Tibial artery (tissue), 4 donors: Measurements from ENCODE around the gene MYO5B.

ENCODE experiments used
- DNase-seq, 2 donors: peaks; one replicate each; pipeline ENCODE4 v3.0.0-alpha.2; 2019
- H3K27ac ChIP-seq, 2 donors: fragments of 200-600 bp; sonication (generic) in 1 of 2; 1 replicate in 1 of 2; 2 replicates in 1 of 2; pipeline ENCODE4 v1.5.1; 2018 to 2019; ENCODE audit warnings: mild to moderate bottlenecking in 1 of 2
- H3K27me3 ChIP-seq, 2 donors: fragments of 200-600 bp; sonication (generic) in 1 of 2; one replicate each; pipeline versions ENCODE4 v1.5.1 to v1.6.0; 2016 to 2019
- H3K36me3 ChIP-seq, 3 donors: fragments of 200-600 bp; sonication (generic) in 2 of 3; one replicate each; pipeline ENCODE4 v1.5.1; 2016 to 2019; ENCODE audit warnings: mild to moderate bottlenecking in 2 of 3
- H3K4me1 ChIP-seq, 4 donors: fragments of 200-600 bp; sonication (generic) in 2 of 4; 1 replicate in 3 of 4; 2 replicates in 1 of 4; pipeline ENCODE4 v1.5.1; 2016 to 2019
- H3K4me3 ChIP-seq, 2 donors: fragments of 200-600 bp; sonication (generic) in 1 of 2; 1 replicate in 1 of 2; 2 replicates in 1 of 2; pipeline ENCODE4 v1.5.1; 2018 to 2019; ENCODE audit warnings: mild to moderate bottlenecking in 2 of 2
- H3K9me3 ChIP-seq, 3 donors: fragments of 200-600 bp; sonication (generic) in 1 of 3; one replicate each; pipeline ENCODE4 v1.5.1; 2016 to 2019
- CTCF ChIP-seq, 2 experiments: fragments of 200-600 bp in 1 of 2; fragments of 450-650 bp in 1 of 2; IDR thresholded peaks; one replicate each; pipeline ENCODE4 v1.5.1; 2017 to 2019; ENCODE audit warnings: antibody characterized with exemption in 2 of 2, mild to moderate bottlenecking in 1 of 2, moderate library complexity in 1 of 2
- intact Hi-C: fragments of 100-400 bp; cut with DNase I; formaldehyde crosslinking; loops from one replicate; pipeline ENCODE4 v1.15.0; 2023; ENCODE audit warnings: low total_unique reads

MYO5B gene

DNA sequence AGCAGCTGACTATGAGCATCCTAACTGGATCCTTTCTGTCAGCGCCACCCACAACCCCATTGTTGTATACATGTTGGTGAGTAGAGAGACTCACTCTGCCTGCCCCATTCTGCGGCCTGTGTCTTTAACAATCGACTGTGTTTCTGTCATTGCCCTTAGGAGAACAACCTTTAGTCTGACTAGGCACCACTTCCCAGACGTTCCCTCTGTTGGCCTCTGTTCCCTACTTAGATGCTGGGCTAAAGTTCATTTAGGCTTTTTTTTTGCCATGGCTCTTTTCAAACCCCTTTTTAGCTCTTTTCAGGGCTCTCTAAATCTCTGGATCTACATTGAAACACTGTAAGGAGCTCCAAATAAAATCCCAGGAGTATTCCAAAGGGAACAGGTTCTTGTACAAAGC is 361.1 kb downstream of the MYO5B start:
- H3K9me3 ChIP-seq = peaks cover 0 to 7% (median 3%) of the 10 kb centered on the region in 3 donors
- no peak overlapping the region for H3K4me3 ChIP-seq
- H3K4me1 ChIP-seq = no peaks in the 10 kb centered on the region
- intact Hi-C loops = no loop called here
- H3K27me3 ChIP-seq = no peaks in the 10 kb centered on the region
- no peak overlapping the region for H3K27ac ChIP-seq
- TF ChIP-seq CTCF (IDR thresholded peaks at IDR 0.05) = no peak
- DNase-seq = no peak
- H3K36me3 ChIP-seq = peaks cover 0 to 12% (median 0%) of the 10 kb centered on the region in 3 donors

DNA sequence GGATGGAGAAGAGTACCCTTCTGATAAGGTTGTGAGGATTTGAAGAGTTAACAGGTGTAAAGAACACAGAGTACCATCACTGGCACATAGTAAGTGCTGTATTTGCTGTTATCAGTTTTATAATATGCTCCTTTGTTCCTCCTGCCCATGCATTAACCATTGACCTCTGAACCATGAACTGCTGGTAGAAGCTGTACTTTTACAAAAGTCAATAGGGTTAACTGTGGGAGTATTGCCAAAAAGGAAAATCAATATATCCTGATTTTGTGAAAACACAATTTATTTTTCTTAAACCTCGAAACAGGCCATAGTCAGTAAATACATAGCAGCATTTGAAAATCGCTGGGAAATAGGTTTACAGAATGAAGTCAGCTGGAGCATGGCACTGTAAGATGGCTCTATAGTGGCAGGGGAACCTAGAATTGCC is 362.7 kb downstream of the MYO5B start:
- no peak for TF ChIP-seq CTCF (IDR thresholded peaks at IDR 0.05)
- Histone ChIP-seq H3K27me3 (no peaks in the 10 kb centered on the region), H3K27ac (no peak overlapping the region), H3K4me3 (no peak overlapping the region), H3K9me3 (peaks cover 0 to 23% (median 3%) of the 10 kb centered on the region in 3 donors), H3K36me3 (peaks cover 0 to 8% (median 0%) of the 10 kb centered on the region in 3 donors), H3K4me1 (no peaks in the 10 kb centered on the region)
- intact Hi-C loops = no loop called here
- no peak for DNase-seq

DNA sequence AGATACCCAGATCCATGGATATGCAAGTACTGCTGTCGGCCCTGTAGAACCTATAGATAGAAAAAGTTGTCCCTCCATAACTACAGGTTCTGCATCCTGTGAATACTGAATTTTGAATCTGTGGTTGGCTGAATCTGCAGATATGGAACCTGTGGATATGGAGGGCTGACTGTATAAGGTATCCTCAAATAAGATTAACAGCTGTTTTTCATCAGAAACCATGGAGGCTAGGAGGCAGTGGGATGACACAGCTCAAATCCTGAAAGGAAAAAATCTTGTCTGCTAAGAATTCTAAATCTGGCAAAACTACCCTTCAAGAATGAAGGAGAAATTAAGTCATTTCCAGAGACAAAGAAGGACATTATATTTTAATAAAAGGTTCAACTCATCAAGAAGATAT is 367.0 kb downstream of the MYO5B start:
- H3K4me1 ChIP-seq = no peaks in the 10 kb centered on the region
- no peak for DNase-seq
- no peak overlapping the region for H3K27ac ChIP-seq
- H3K4me3 ChIP-seq = no peak overlapping the region
- H3K27me3 ChIP-seq = no peaks in the 10 kb centered on the region
- peaks cover 0 to 42% (median 3%) of the 10 kb centered on the region in 3 donors for H3K9me3 ChIP-seq
- TF ChIP-seq CTCF (IDR thresholded peaks at IDR 0.05) = no peak
- intact Hi-C loops = no loop called here
- no peaks in the 10 kb centered on the region for H3K36me3 ChIP-seq

- Histone ChIP-seq H3K36me3 (no peaks in the 10 kb centered on the region), H3K27ac (no peak overlapping the region), H3K27me3 (no peaks in the 10 kb centered on the region), H3K4me3 (no peak overlapping the region), H3K4me1 (no peaks in the 10 kb centered on the region), H3K9me3 (peaks cover 0 to 8% (median 0%) of the 10 kb centered on the region in 3 donors)
- DNase-seq = no peak
- intact Hi-C loops = loop anchor here (10.0 kb wide), 3 partner anchors 335 to 555 kb away; partner anchors contain the start of genes C18orf32, CXXC1, MBD1 and SKA1
- TF ChIP-seq CTCF (IDR thresholded peaks at IDR 0.05) = no peak
Observed at GRCh38 chr18:49819823-49820671, 374.9 kb downstream of the MYO5B start.

DNA sequence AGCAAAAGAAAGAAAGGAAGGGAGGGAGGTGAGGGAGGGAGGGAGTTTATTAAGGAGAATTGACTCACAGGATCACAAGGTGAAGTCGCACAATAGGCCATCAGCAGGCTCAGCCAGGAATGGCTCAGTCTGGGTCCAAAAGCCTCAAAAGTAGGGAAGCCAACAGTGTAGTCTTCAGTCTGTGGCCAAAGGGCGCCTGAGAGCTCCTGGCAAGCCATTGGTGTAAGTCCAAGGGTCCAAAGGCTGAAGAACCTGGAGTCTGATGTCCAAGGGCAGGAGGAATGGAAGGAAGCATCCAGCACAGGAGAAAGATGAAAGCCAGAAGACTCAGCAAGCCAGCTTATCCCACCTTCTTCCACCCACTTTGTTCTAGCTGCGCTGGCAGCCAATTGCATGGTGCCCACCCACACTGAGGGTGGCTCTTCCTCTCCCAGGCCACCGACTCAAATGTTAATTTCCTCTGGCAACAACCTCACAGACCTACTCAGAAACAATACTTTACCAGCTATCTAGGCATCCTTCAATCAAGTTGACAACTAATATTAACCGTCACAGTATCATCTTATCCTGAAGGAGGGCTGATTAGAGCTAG is 375.8 kb downstream of the MYO5B start:
- intact Hi-C loops = loop anchor here (10.0 kb wide), 3 partner anchors 334 to 556 kb away; partner anchors contain the start of genes C18orf32, CXXC1, MBD1 and SKA1
- Histone ChIP-seq H3K36me3 (no peaks in the 10 kb centered on the region), H3K4me1 (peaks cover 0 to 3% (median 0%) of the 10 kb centered on the region in 4 donors), H3K9me3 (peaks cover 0 to 8% (median 0%) of the 10 kb centered on the region in 3 donors), H3K4me3 (no peak overlapping the region), H3K27ac (no peak overlapping the region), H3K27me3 (no peaks in the 10 kb centered on the region)
- no peak for TF ChIP-seq CTCF (IDR thresholded peaks at IDR 0.05)
- no peak for DNase-seq
